Panc1 (cell line): ENCODE data around the gene CAPN2. TPM values are rescaled to one million over a fixed set of nuclear protein-coding genes. Genes with fewer than 3 reads are reported as not detected.

Source experiments
- ATAC-seq: fragments of 200-7000 bp; cut with Tn5 transposase; 2 replicates; pipeline ENCODE4 v1.9.1; 2020; ENCODE audit warnings: mild to moderate bottlenecking, moderate library complexity
- BruUV-seq: library from RNA; stranded (reverse); fragments of 400-500 nt; replicated peaks from 2 replicates; lab custom pipeline; 2021; lab: Mats Ljungman, UMichigan
- CTCF ChIA-PET: fragments of 300-600 bp; sonication (Branson Sonifier 250); formaldehyde crosslinking; loops from one replicate; lab custom pipeline; 2022; ENCODE audit warnings: antibody characterized with exemption; lab: Charles Lee
- POLR2A ChIA-PET: fragments of 300-600 bp; sonication (Branson Sonifier 250); formaldehyde crosslinking; loops from one replicate; lab custom pipeline; 2022; ENCODE audit warnings: antibody characterized with exemption; lab: Charles Lee
- DNase-seq: peaks from one replicate; pipeline ENCODE4 v3.0.0-alpha.2; 2010; ENCODE audit warnings: low read depth, low spot score
- H3K27ac ChIP-seq: 2 replicates; pipeline ENCODE4 v1.5.1; 2011; ENCODE audit warnings: mild to moderate bottlenecking, low read length, inconsistent platforms
- H3K27me3 ChIP-seq: fragments of 200-500 bp; sonication (Bioruptor generic); 2 replicates; pipeline ENCODE4 v1.6.0; 2014; ENCODE audit warnings: low read length, inconsistent platforms; ENCODE audit not compliant: control insufficient read depth, insufficient read depth
- H3K36me3 ChIP-seq: fragments of 200-500 bp; sonication (Bioruptor generic); 2 replicates; pipeline ENCODE4 v1.5.1; 2014; ENCODE audit warnings: inconsistent platforms, mild to moderate bottlenecking, low read length, moderate library complexity; ENCODE audit not compliant: control insufficient read depth, insufficient read depth
- H3K4me1 ChIP-seq: 2 replicates; pipeline ENCODE4 v1.5.1; 2011; ENCODE audit warnings: inconsistent platforms, mild to moderate bottlenecking, low read length, moderate library complexity; ENCODE audit not compliant: control insufficient read depth, insufficient read depth
- H3K4me3 ChIP-seq, 2 experiments: 2 replicates each; pipeline ENCODE4 v1.5.1; 2011 to 2012; ENCODE audit warnings: low read depth in 2 of 2, low read length in 2 of 2, mild to moderate bottlenecking in 2 of 2, inconsistent platforms in 1 of 2, moderate library complexity in 1 of 2
- H3K9me3 ChIP-seq: fragments of 200-500 bp; sonication (Bioruptor generic); 2 replicates; pipeline ENCODE4 v1.5.1; 2014; ENCODE audit warnings: low read depth, mild to moderate bottlenecking, inconsistent platforms, low read length, moderate library complexity; ENCODE audit not compliant: control insufficient read depth, insufficient read depth
- CTCF ChIP-seq: fragments of 450-650 bp; IDR thresholded peaks from 2 replicates; pipeline ENCODE4 v1.5.1; 2017; ENCODE audit warnings: mild to moderate bottlenecking
- POLR2AphosphoS5 ChIP-seq: IDR thresholded peaks from 2 replicates; pipeline ENCODE4 v1.6.1; 2012; ENCODE audit warnings: mild to moderate bottlenecking, low read depth, low read length, moderate library complexity
- REST ChIP-seq, 2 experiments: IDR thresholded peaks; 2 replicates each; pipeline ENCODE4 v1.6.1; 2011 to 2012; ENCODE audit warnings: low read depth in 2 of 2, control low read depth in 1 of 2, low read length in 1 of 2, mild to moderate bottlenecking in 1 of 2, moderate library complexity in 1 of 2; ENCODE audit not compliant: insufficient read depth in 1 of 2
- SIN3A ChIP-seq: IDR thresholded peaks from 2 replicates; pipeline ENCODE4 v1.6.1; 2012; ENCODE audit warnings: low read depth, mild to moderate bottlenecking, low read length, moderate library complexity, borderline replicate concordance; ENCODE audit not compliant: insufficient read depth
- TCF7L2 ChIP-seq: IDR thresholded peaks from 2 replicates; pipeline ENCODE4 v1.6.1; 2011; ENCODE audit warnings: mild to moderate bottlenecking, low read depth, low read length, inconsistent platforms
- in situ Hi-C: cut with HindIII; loops from 2 replicates; pipeline ENCODE4 v1.10.0; 2016; ENCODE audit warnings: low sequenced_read_pairs, low pct_unique_long_range_greater_than_20kb
- intact Hi-C: fragments of 100-400 bp; cut with micrococcal nuclease; formaldehyde crosslinking; loops from one replicate; pipeline ENCODE4 v1.10.0; 2022; ENCODE audit not compliant: unreplicated experiment
- total RNA-seq: library from RNA; stranded (reverse); gene quantifications from one replicate; pipeline ENCODE4 v1.2.1, GENCODE V29; 2021; ENCODE audit not compliant: unreplicated experiment

Gene CAPN2
- total RNA-seq, 1 experiment from 2014 or later = 171 TPM

DNA sequence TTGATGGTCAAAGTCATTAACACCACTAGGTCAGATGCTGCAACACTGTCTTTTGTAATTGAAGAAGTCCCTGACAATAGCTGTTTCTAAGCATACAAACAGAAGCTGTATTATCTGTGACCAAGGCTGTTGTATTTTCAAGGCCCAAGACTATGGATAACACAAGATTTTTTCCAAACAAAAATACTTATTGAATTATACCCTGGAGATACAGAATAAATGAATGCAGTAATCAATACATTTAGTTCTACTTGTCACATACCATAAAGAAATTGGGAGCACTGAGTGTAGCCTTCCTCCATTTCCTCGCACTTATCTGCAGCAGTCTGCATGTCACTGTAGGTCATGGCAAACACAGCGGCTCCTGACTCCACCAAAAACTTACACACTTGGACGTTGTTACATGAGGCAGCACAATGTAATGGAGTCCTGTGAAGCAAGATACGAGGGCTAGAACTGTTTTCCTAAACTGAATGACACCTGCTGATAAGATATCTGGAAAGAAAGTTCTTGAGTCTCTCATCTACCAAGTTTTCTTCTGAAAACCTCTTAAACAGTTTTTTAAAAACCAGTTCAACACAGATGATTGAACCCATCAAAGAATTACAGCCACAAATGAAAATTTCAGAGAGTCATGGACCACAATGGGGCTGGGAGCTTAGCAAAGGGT lies 76.5 kb downstream of the CAPN2 start:
- DNase-seq = no peak
- Histone ChIP-seq H3K27me3 (no peaks in the 10 kb centered on the region), H3K4me3 (no peak overlapping the region), H3K36me3 (no peaks in the 10 kb centered on the region; the same call in none of the 2 replicates), H3K27ac (no peak overlapping the region), H3K9me3 (no peaks in the 10 kb centered on the region), H3K4me1 (no peaks in the 10 kb centered on the region)
- intact Hi-C loops (no loop called here), in situ Hi-C loops (no loop called here)
- no TSS peak for BruUV-seq
- TF ChIP-seq CTCF (no peak), POLR2AphosphoS5 (no peak)
- ChIA-PET POLR2A (no interaction called here), CTCF (no interaction called here)
- ATAC-seq = no peak

GRCh38 chr1:223792046-223792445 lies 79.7 kb downstream of the CAPN2 start:
- H3K4me1 ChIP-seq = no peaks in the 10 kb centered on the region
- DNase-seq = no peak
- in situ Hi-C loops (no loop called here), intact Hi-C loops (no loop called here)
- BruUV-seq = no TSS peak
- no peak for ATAC-seq
- peaks cover 16% of the 10 kb centered on the region for H3K36me3 ChIP-seq
- H3K27me3 ChIP-seq = no peaks in the 10 kb centered on the region
- CTCF ChIA-PET = no interaction called here
- POLR2A ChIA-PET = interaction anchor here (0.6 kb wide), 1 partner anchor 8 kb away, joined by 3 read pairs; no protein-coding TSS in a partner anchor
- no peaks in the 10 kb centered on the region for H3K9me3 ChIP-seq
- TF ChIP-seq TCF7L2 (no peak), REST (IDR thresholded peaks at IDR 0.05; ENCODE audit: insufficient read depth in 1 of 2, low read depth in 2 of 2, low read length in 1 of 2) (no peak), POLR2AphosphoS5 (no peak)
- H3K4me3 ChIP-seq = no peak overlapping the region
- H3K27ac ChIP-seq = no peak overlapping the region

DNA sequence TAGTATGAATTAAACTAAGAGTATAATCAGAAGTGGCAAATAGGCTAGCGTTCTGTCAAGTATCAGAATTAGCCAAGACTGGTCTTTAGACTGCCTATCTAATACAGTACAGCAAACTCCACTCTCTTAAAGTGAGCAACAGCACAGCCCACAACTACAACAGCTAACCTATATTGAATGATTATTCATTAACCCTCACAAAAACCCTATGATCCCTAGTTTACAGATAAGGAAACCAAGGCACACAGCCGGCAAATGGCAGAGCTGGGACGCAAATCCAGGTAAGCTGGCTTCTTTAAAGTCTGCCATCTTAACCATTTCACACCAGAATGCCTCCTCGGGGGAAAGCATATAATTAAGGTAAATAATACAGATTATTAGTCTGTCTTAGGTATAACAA lies 81.4 kb downstream of the CAPN2 start:
- DNase-seq = no peak
- no peak overlapping the region for H3K27ac ChIP-seq
- POLR2A ChIA-PET = no interaction called here
- no peaks in the 10 kb centered on the region for H3K4me1 ChIP-seq
- peaks cover 16% of the 10 kb centered on the region for H3K36me3 ChIP-seq
- intact Hi-C loops (no loop called here), in situ Hi-C loops (no loop called here)
- no peak overlapping the region for H3K4me3 ChIP-seq
- no peak for ATAC-seq
- H3K9me3 ChIP-seq = no peaks in the 10 kb centered on the region
- BruUV-seq = no TSS peak
- CTCF ChIA-PET = no interaction called here
- H3K27me3 ChIP-seq = no peaks in the 10 kb centered on the region
- TF ChIP-seq POLR2AphosphoS5 (no peak), CTCF (no peak), REST (IDR thresholded peaks at IDR 0.05; ENCODE audit: insufficient read depth in 1 of 2, low read depth in 2 of 2, low read length in 1 of 2) (no peak), TCF7L2 (no peak), SIN3A (no peak)
